ENCODE data around the gene HNRNPA2B1.
A peak's percentile ranks its signal among the peaks of the same experiment; 100 is the strongest.
"Not testable (repeated sequence)": the region's sequence is repeated elsewhere in the genome, so short reads cannot be mapped to it uniquely, and the experiment has no call there.

Gene HNRNPA2B1

DNA sequence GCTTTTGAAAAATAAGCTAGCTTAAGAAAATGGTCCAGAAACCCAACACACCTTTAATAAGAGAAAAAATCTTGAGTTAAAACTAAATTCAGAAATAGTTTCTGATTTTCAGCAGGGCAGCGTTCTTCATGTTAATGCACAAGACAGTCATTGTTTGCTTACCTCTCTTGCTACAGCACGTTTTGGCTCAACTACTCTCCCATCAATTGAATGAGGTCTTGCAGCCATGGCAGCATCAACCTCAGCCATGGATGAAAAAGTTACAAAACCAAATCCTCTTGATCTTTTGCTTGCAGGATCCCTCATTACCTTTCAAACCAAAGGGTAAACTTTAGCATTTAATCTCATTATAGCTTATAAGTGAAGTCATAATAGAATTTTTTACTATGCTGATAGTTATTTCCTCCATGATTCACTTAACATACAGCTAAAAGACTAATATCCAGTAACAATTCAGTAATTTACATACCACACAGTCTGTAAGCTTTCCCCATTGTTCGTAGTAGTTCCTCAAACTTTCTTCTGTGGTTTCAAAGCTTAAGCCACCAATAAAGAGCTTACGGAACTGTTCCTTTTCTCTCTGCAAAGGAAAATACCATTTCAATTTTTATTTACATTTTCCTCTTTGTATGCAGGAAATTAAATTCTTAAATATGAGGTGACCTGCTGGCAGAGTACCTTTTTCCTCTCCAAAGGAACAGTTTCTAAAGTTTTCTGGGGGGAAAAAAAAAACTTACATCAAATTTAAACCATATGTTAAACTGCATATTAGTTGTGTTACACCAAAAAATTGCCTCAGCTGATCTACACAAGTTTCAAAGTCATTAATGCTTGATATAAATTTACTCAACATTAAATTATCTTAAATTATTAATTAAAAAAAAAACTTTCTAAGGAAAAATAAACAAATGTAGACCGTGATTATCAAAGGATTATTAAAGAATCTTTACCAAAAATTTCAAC lies 3.1 kb downstream of the HNRNPA2B1 start:
- Histone ChIP-seq H3K9ac (ENCODE audit: low read length in 2 of 2) (no peak overlapping the region), H3K27ac (ENCODE audit: low read length) (no peak overlapping the region), H3K4me1 (ENCODE audit: control insufficient read depth, insufficient read depth, low read length) (peaks cover 18% of the 10 kb centered on the region), H3K4me3 (ENCODE audit: low read length in 2 of 2) (peak overlapping the region; percentile 99 to 100), H3K9me3 (ENCODE audit: control insufficient read depth in 2 of 2, low read length in 2 of 2) (no peaks in the 10 kb centered on the region), H3K27me3 (ENCODE audit: control insufficient read depth in 1 of 2, insufficient read depth in 2 of 2, low read length in 2 of 2) (no peaks in the 10 kb centered on the region), H3K36me3 (ENCODE audit: control insufficient read depth in 2 of 2, insufficient read depth in 2 of 2, low read length in 2 of 2) (peaks cover 15 to 42% of the 10 kb centered on the region in 2 donors)

DNA sequence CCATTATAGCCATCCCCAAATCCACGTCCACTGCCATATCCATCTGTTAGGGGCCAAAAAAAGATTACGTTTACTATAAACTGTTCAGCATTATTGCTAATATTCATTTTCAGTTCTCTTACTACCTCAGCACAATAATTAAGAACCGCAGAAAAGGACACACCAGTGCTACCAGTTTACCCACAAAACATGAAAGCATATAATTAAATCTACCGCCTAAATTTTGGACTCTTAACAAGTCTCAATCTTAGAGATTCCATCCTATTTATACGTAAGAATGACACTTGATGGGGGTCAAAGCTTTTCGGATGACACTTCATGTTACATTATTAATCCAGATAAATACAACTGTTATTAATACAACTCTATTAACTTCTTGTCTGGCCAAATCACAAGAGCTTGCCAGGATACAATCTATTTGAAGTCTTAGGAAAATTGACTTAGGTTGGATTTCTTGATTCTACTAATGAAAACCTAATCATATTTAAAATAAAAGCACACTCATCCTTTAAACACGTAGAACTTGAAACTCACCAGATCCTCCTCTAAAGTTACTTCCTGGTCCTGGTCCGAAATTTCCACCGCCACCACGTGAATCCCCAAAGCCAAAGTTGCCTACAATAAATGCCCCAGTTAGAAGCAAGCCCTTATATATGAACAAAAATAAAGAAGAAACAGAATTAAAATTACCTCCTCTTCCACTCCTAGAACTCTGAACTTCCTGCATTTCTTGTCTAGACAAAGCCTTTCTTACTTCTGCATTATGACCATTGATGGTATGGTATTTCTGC lies 4.5 kb downstream of the HNRNPA2B1 start:
- H3K9ac ChIP-seq (ENCODE audit: low read length in 2 of 2), result peak overlapping the region in 1 of 2 donors; percentile 29

DNA sequence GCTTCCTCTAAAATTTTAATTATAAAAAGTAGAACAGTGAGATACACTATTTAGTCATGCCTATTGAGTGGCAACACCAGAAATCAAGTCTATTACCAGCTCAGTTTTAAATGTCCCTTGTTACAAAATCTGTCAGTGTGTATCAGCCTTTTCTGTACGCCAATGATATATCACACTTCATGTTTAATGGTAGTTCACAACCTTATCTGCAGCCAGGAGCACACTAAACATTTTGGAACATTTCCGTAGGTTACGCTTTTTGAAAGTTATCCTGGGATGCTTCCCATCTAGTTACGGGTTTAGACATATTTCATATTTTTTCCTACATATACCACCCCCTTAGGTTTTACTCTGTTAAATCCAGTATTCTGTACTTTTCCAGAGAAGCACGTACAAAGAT lies 5.4 kb downstream of the HNRNPA2B1 start:
- Histone ChIP-seq H3K36me3 (ENCODE audit: control insufficient read depth in 2 of 2, insufficient read depth in 2 of 2, low read length in 2 of 2) (peaks cover 34 to 62% of the 10 kb centered on the region in 2 donors), H3K27ac (ENCODE audit: low read length) (no peak overlapping the region), H3K9ac (ENCODE audit: low read length in 2 of 2) (no peak overlapping the region), H3K4me1 (ENCODE audit: control insufficient read depth, insufficient read depth, low read length) (peaks cover 18% of the 10 kb centered on the region), H3K9me3 (ENCODE audit: control insufficient read depth in 2 of 2, low read length in 2 of 2) (no peaks in the 10 kb centered on the region), H3K4me3 (ENCODE audit: low read length in 2 of 2) (no peak overlapping the region), H3K27me3 (ENCODE audit: control insufficient read depth in 1 of 2, insufficient read depth in 2 of 2, low read length in 2 of 2) (no peaks in the 10 kb centered on the region)

More for the DNA sequence above, 4.5 kb downstream of the HNRNPA2B1 start:
- Histone ChIP-seq H3K4me3 (ENCODE audit: low read length in 2 of 2) (no peak overlapping the region), H3K4me1 (ENCODE audit: control insufficient read depth, insufficient read depth, low read length) (peaks cover 18% of the 10 kb centered on the region), H3K27ac (ENCODE audit: low read length) (no peak overlapping the region), H3K9me3 (ENCODE audit: control insufficient read depth in 2 of 2, low read length in 2 of 2) (no peaks in the 10 kb centered on the region), H3K36me3 (ENCODE audit: control insufficient read depth in 2 of 2, insufficient read depth in 2 of 2, low read length in 2 of 2) (peaks cover 25 to 53% of the 10 kb centered on the region in 2 donors), H3K27me3 (ENCODE audit: control insufficient read depth in 1 of 2, insufficient read depth in 2 of 2, low read length in 2 of 2) (no peaks in the 10 kb centered on the region)

DNA sequence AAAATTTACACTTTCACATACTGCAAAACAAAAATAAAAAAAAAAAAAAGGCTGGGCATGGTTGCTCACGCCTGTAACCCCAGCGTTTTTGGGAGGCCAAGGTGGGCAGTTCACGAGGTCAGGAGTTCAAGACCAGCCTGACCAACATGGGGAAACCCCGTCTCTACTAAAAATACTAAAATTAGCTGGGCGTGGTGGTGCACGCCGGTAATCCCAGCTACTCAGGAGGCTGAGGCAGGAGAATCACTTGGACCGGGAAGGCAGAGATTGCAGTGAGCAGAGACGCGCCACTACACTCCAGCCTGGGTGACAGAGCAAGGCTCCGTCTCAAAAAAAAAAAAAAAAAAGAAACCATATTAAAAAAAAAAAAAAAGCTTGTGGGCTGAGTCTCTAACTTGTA lies 5.8 kb downstream of the HNRNPA2B1 start:
- H3K4me3 ChIP-seq (ENCODE audit: low read length in 2 of 2); H3K27ac ChIP-seq (ENCODE audit: low read length); H3K9ac ChIP-seq (ENCODE audit: low read length in 2 of 2); H3K27me3 ChIP-seq (ENCODE audit: control insufficient read depth in 1 of 2, insufficient read depth in 2 of 2, low read length in 2 of 2); H3K9me3 ChIP-seq (ENCODE audit: control insufficient read depth in 2 of 2, low read length in 2 of 2): not testable (repeated sequence)
- Histone ChIP-seq H3K4me1 (ENCODE audit: control insufficient read depth, insufficient read depth, low read length) (peaks cover 18% of the 10 kb centered on the region), H3K36me3 (ENCODE audit: control insufficient read depth in 2 of 2, insufficient read depth in 2 of 2, low read length in 2 of 2) (peaks cover 36 to 64% of the 10 kb centered on the region in 2 donors)

DNA sequence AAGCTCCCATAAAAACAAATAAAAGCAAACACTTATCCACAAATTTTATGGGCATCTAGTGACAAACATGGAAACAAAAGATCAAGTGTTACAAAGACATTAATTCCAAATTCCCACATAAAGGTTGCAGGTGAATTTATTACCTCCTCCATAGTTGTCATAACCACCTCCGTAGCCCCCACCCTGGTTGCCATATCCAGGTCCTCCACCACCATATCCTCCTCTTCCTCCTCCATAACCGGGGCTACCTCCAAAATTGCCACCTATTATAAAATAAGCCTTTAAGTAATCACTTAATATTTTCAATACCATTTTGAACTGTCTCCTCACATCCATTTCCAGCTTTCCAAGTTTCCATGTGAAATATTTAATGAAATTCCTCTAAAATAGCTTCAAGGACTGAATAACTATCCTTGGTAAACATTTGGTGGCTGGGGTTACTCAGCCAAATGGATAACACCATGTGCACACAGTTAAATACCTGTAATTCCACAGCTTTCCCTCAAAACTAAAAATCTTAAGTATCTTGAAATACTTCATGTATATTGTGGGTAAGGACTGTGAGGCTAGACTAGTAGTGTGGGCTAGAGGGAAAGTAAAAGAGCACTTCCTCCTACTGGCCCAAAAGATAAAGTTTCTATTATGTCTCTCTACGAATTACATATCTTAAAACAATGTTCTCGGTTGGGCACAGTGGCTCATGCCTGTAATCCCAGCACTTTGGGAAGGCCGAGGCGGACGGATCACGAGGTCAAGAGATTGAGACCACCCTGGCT lies 6.9 kb downstream of the HNRNPA2B1 start:
- peaks cover 18% of the 10 kb centered on the region for H3K4me1 ChIP-seq (ENCODE audit: control insufficient read depth, insufficient read depth, low read length)
- no peaks in the 10 kb centered on the region for H3K9me3 ChIP-seq (ENCODE audit: control insufficient read depth in 2 of 2, low read length in 2 of 2)
- no peak overlapping the region for H3K4me3 ChIP-seq (ENCODE audit: low read length in 2 of 2)
- H3K9ac ChIP-seq (ENCODE audit: low read length in 2 of 2), result no peak overlapping the region
- no peaks in the 10 kb centered on the region for H3K27me3 ChIP-seq (ENCODE audit: control insufficient read depth in 1 of 2, insufficient read depth in 2 of 2, low read length in 2 of 2)
- H3K27ac ChIP-seq (ENCODE audit: low read length), result no peak overlapping the region
- peaks cover 38 to 75% of the 10 kb centered on the region in 2 donors for H3K36me3 ChIP-seq (ENCODE audit: control insufficient read depth in 2 of 2, insufficient read depth in 2 of 2, low read length in 2 of 2)

DNA sequence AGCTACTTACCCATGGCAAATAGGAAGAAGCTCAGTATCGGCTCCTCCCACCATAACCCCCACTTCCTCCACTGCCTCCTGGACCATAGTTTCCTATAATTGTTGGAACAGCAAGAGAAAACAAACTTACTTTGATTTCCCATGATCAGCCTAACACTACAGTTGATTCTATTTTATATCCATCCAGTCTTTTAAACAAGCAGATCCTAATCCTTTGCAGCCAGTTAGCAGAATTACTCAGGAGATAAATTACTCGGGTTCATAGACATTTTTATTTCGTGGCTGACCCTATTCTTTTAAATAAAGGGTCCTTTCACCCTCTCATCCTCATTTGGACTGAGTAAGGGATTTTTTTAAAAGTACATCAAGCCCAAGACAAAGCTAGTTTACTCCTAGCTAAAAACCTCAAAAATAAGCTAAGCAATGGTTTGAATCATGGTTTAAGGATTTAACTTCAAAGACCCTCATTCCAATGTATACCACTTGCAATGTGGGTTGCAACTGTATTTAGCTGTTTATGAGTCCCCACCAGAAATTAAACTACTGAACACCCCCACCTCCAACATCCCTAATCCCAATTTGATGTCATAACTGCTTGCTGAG lies 8.0 kb downstream of the HNRNPA2B1 start:
- Histone ChIP-seq H3K36me3 (ENCODE audit: control insufficient read depth in 2 of 2, insufficient read depth in 2 of 2, low read length in 2 of 2) (peaks cover 46 to 78% of the 10 kb centered on the region in 2 donors), H3K27ac (ENCODE audit: low read length) (no peak overlapping the region), H3K27me3 (ENCODE audit: control insufficient read depth in 1 of 2, insufficient read depth in 2 of 2, low read length in 2 of 2) (no peaks in the 10 kb centered on the region), H3K9ac (ENCODE audit: low read length in 2 of 2) (no peak overlapping the region), H3K4me3 (ENCODE audit: low read length in 2 of 2) (no peak overlapping the region), H3K4me1 (ENCODE audit: control insufficient read depth, insufficient read depth, low read length) (peaks cover 20% of the 10 kb centered on the region), H3K9me3 (ENCODE audit: control insufficient read depth in 2 of 2, low read length in 2 of 2) (no peaks in the 10 kb centered on the region)

DNA sequence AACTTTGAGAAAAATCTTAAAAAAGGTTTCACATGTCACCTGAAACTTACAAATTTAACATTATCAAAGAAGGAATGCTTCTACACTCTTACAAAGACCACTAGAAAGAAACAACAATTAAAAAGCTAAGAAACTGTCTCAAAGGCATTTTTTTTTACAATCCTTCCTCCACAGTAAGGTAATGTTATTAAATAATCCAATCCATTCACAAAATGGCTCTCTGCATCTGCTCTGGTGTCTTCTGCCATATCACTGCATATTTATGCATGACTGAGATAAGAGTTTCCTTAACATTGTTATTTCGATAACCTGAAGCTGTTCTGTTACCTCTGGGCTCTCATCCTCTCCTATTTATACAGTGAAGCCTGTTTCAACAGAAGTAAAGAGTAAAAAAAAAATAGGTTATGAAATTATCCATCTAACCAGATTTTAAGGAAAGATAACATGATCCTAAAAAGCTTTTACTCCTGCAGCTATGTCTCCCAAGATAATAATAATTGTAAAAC lies 8.5 kb downstream of the HNRNPA2B1 start:
- Histone ChIP-seq H3K4me3 (ENCODE audit: low read length in 2 of 2) (no peak overlapping the region), H3K27ac (ENCODE audit: low read length) (no peak overlapping the region), H3K36me3 (ENCODE audit: control insufficient read depth in 2 of 2, insufficient read depth in 2 of 2, low read length in 2 of 2) (peaks cover 41 to 73% of the 10 kb centered on the region in 2 donors), H3K9me3 (ENCODE audit: control insufficient read depth in 2 of 2, low read length in 2 of 2) (no peaks in the 10 kb centered on the region), H3K27me3 (ENCODE audit: control insufficient read depth in 1 of 2, insufficient read depth in 2 of 2, low read length in 2 of 2) (no peaks in the 10 kb centered on the region), H3K9ac (ENCODE audit: low read length in 2 of 2) (no peak overlapping the region), H3K4me1 (ENCODE audit: control insufficient read depth, insufficient read depth, low read length) (peaks cover 15% of the 10 kb centered on the region)

DNA sequence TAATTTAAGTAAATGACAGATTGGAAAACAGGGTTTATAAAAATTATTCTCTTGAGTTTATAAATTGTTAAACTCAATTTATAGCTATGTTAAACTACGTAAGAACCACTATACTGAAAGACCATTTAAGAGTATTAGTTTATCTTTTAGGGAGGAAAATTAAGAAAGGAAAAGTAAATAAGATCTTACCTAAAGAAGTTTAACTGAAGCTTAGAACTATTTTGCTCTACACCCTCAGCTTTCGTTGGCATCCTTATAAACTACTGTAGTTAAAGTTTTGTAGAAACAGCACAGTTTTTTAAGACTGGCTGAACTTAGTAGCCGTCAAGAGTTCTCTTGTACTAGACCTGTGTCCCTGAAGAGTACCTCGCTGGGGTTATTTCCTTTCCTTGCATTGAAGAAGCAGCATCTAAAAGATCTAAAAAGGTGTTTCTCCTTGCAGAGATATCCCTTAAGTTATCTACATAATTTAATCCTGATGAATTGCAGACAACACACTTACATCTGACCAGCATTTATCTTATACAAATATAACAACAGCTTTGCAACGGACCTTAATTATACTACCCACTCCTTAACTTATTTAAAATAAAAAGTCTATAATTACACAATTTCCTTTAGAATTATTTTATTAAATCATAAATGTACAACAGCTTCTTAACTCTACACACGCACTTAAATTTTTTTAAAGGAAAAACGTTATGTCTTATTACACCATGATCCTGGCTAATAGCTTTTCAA lies 9.1 kb downstream of the HNRNPA2B1 start:
- Histone ChIP-seq H3K36me3 (ENCODE audit: control insufficient read depth in 2 of 2, insufficient read depth in 2 of 2, low read length in 2 of 2) (peaks cover 41 to 68% of the 10 kb centered on the region in 2 donors), H3K27ac (ENCODE audit: low read length) (no peak overlapping the region), H3K4me3 (ENCODE audit: low read length in 2 of 2) (no peak overlapping the region), H3K27me3 (ENCODE audit: control insufficient read depth in 1 of 2, insufficient read depth in 2 of 2, low read length in 2 of 2) (no peaks in the 10 kb centered on the region), H3K4me1 (ENCODE audit: control insufficient read depth, insufficient read depth, low read length) (peaks cover 13% of the 10 kb centered on the region), H3K9ac (ENCODE audit: low read length in 2 of 2) (no peak overlapping the region), H3K9me3 (ENCODE audit: control insufficient read depth in 2 of 2, low read length in 2 of 2) (no peaks in the 10 kb centered on the region)

DNA sequence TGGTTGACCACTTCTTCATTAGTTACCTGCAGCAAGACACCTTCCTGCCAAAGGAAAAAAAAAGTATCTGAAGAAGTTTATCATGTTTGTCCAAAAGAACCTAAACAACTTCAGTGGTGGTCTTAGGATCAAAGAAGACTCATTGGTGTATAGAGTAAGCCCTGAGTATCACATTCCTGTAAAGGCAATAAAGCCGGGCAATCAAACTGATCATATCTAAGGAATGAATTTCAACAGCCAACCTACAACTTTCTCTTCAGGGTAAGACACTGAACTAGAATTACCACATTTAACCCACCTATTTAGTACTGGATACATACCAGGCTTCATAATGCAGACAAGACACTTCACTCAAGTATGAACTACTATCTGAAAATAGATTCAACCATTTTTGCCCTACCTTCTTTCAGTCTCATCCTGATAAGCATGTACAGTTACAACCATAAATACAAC lies 10.1 kb downstream of the HNRNPA2B1 start:
- no peak overlapping the region for H3K27ac ChIP-seq (ENCODE audit: low read length)
- no peaks in the 10 kb centered on the region for H3K27me3 ChIP-seq (ENCODE audit: control insufficient read depth in 1 of 2, insufficient read depth in 2 of 2, low read length in 2 of 2)
- no peak overlapping the region for H3K9ac ChIP-seq (ENCODE audit: low read length in 2 of 2)
- H3K4me1 ChIP-seq (ENCODE audit: control insufficient read depth, insufficient read depth, low read length), result peaks cover 6% of the 10 kb centered on the region
- H3K36me3 ChIP-seq (ENCODE audit: control insufficient read depth in 2 of 2, insufficient read depth in 2 of 2, low read length in 2 of 2), result peaks cover 39 to 62% of the 10 kb centered on the region in 2 donors
- no peaks in the 10 kb centered on the region for H3K9me3 ChIP-seq (ENCODE audit: control insufficient read depth in 2 of 2, low read length in 2 of 2)
- H3K4me3 ChIP-seq (ENCODE audit: low read length in 2 of 2), result no peak overlapping the region
